HS-5 (cell line): ENCODE measurements around the gene INTU.
"Not testable (repeated sequence)": the region's sequence is repeated elsewhere in the genome, so short reads cannot be mapped to it uniquely, and the experiment has no call there.

Experiments
- DNase-seq: peaks from one replicate; pipeline ENCODE4 v3.0.0-alpha.2; 2012; ENCODE audit warnings: low read depth

INTU gene

DNA sequence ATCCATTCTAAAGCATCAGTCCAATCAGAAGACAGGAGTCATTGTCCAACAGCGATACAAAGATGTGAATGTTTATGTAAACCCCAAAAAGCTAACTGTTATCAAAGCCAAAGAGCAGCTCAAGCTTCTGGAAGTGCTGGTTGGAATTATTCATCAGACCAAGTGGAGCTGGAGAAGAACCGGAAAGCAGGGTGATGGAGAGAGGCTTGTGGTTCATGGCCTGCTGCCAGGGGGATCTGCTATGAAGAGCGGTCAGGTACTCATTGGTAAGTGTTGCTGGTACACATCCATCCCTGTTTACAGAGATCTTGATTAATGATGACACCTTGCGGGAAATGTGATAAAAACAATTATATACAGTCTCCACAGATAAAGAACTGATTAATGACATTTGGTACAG is 11.0 kb downstream of the INTU start:
- no peak for DNase-seq

DNA sequence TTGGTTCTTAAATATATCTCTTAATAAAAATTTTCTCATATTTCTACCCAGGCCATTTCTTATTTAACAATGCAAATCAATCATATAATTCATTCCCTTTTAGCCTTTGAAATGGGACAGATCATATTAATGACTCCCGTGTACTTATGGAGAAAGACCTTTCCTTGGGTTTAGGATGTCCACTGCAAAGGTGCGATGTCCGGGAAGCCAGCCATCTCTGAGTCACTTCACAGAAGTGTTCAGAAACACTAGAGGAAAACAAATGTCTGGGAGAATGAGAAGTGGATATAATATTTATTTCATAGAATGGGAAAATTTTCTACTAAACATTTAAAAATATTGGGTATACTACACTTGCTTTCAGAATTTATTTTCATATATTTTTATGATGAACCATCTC is 15.3 kb downstream of the INTU start:
- no peak for DNase-seq

GRCh38 chr4:127655590-127655989 is 22.8 kb downstream of the INTU start:
- not testable (repeated sequence) for DNase-seq

GRCh38 chr4:127656047-127656680 is 23.4 kb downstream of the INTU start:
- DNase-seq: no peak

GRCh38 chr4:127660284-127660885 is 27.6 kb downstream of the INTU start:
- no peak for DNase-seq

DNA sequence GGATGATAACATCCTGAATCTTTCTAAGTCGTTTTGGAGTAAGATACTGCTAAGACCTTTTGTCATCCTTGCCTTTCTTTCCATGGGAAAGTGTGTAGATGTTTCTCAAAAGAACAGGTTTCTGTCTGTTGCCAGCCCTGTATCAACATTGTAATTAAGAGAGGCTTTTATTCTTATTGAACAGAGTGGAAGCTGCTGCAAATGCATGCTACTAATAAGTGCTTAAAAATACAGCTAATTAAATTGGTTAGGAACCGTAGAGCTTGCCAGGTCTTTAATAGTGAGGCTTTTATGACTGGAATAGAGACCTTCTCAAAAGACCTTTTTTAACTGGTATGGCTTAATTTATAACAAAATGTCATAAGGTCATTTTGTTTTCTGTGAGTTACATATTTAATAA is 34.4 kb downstream of the INTU start:
- no peak for DNase-seq

DNA sequence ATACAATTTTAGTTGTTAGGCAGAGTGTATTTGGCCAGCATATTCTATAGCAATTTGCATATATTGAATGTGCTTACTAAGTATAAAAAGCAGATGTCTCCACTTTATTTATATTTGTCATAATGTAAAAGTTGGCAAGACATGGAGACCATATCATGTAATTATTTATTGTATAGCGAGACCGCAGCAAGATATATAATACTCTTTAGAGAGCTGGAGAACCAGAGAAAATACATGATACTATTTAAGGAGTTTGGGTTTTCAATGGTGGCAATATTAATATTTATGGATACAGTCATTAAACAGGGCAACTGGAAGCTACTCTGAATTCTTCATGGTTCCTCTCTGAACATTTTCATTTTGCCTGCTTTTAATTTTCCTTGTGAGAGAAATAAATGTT is 35.0 kb downstream of the INTU start:
- no peak for DNase-seq

- no peak for DNase-seq
Observed at GRCh38 chr4:127668770-127669169, 36.0 kb downstream of the INTU start.

DNA sequence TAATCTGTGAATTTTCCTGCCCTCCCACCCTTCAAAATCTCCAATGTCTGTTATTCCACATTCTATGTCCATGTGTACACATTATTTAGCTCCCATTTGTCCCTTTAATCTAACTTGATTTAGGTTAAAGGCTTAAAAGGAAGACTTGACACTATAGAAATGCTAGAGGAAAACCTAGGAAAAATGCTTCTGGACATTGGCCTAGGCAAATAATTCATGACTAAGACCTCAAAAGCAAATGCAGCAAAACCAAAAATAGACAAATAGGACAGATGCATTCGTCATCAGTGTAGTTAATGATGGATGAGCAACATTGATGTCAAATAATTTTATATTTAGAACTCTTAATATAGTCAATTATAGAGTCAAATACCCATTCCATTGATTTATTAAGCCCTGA is 36.9 kb downstream of the INTU start:
- DNase-seq: no peak

DNA sequence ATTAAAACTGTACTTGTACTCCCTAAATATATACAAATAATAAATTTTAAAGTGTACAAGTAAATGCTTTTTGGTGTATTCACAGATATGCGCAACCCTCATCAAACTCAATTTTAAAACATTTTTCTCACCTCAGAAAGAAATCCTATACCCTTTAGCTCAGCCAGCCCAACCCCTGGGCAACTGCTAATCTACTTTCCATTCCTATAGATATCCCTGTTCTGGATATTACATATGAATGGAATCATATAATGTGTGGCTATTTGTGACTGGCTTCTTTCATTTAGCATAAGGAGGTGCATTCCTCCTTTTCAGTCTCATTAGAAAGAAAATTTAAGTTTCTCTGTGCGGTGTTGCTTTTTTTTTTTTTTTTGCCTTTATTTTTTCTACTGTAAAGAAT is 39.4 kb downstream of the INTU start:
- DNase-seq: no peak

DNA sequence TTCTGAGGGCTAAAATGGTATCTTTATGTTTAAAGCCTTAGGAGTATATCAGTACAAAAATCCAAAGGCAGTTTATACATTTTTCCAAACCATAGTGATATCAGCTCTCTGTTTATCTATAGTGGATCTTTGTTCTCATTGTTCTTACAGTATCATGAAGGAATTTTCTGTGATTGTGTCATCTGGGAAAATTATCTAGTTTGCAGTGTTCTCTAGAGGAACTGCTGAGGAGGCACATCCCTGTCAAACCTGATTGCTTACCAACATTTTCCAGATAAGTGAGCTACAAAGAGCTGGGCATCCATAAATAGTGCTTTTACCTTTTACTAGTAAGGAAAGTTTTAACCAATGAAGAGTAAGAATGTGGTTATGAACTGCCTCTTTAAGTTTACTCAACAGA is 52.5 kb downstream of the INTU start:
- DNase-seq: no peak

DNA sequence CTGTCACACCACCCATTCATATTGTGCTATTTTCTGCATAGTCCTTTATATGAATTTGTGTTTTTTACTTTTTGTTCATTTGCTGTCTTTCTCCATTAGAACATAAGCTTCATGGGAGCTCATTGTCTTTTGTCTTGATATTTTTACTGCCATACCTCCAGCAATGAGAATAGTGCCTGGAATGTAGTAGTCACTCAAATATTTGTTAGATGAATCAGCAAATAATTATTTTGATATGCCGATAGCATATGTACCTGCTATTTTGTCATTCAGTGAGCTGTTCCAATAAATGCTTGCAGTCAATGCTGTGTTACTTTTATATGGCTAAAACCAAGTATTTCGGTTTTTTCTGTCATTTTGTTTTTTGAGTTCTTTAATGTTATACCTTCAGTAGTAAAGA is 53.9 kb downstream of the INTU start:
- DNase-seq: peak; percentile 41

GRCh38 chr4:127687580-127687979 is 54.8 kb downstream of the INTU start:
- no peak for DNase-seq

GRCh38 chr4:127698789-127699200 is 66.0 kb downstream of the INTU start:
- peak; percentile 53 for DNase-seq

- DNase-seq: no peak
Observed at GRCh38 chr4:127708985-127709384, 76.2 kb downstream of the INTU start.

DNA sequence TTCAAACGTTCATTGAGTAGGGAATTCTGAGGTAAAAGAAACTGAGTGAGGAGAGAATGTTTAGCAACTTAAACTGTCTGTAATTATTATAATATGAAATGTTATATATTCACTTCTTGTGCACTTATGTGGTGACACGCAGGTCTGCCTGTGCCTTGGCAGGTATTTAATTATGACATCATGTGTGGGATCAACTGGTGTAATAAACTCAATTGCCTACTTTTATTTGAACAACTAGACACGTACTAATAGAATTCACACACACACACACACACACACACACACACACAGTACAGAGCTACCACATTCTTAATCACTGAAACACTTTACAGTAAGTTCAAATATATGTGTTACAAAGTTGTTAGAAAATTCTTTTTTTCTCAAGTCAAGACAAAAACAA is 76.7 kb downstream of the INTU start:
- no peak for DNase-seq

GRCh38 chr4:127730142-127730913 is 97.6 kb downstream of the INTU start, which contains the start of gene SLC25A31:
TSS of gene SLC25A31 (plus strand) at chr4:127730400. CDS start at chr4:127730546, 146 bp downstream.
- DNase-seq: no peak

DNA sequence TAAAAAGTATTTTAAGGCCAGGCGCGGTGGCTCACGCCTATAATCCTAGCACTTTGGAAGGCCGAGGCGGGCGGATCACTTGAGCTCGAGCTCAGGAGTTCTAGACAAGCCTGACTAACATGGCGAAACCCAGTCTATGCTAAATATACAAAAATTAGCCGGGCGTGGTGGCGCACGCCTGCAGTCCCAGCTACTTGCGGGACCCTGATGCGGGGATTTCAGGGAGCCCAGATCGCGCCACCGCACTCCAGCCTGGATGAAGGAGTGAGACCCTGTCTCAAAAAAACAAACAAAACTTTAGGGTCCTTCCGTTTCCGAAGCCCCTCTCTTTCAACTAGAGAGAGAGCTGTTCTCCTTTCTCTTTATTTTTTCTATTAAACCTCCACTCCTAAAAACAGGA is 98.6 kb downstream of the INTU start:
- DNase-seq: no peak

- DNase-seq: peak; percentile 20
Observed at GRCh38 chr4:127732623-127733328, 100.0 kb downstream of the INTU start.

DNA sequence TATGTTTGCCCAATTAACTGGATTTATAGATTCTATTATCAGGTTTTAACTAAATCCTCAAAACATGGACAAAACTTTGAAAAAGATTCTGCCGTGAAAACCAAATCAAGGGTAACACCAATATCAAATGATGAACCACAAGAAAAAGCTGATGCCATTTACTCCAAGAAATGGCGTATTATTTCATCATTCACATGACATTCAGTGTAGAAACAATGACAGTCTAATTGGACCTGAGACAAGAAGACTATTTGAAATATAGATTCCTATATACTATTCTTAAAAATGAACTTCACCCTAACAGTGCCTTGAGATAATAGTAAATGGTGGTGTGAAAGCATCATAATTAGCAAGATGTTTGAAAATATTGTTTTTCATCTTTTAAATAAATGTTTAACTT is 102.2 kb downstream of the INTU start:
- no peak for DNase-seq

GRCh38 chr4:127737295-127737694 is 104.5 kb downstream of the INTU start:
- DNase-seq: no peak

DNA sequence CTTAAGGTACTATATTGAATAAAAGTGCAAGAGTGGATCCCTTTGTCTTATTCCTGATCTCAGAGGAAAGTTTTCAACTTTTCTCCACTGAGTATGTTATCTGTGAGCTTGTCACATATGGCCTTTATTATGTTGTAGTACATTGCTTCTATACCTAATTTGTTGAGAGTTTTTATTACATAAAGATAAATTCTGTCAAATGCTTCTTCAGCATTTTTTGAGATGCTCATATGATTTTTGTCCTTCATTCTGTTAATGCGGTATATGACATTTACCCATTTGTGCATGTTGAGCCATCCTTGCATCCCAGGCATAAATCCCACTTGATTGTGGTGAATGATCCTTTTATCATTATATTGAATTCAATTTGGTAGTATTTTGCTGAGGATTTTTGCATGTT is 108.5 kb downstream of the INTU start:
- DNase-seq: no peak

- DNase-seq: no peak
Observed at GRCh38 chr4:127747883-127748282, 115.1 kb downstream of the INTU start.
